SKM-1 (cell line): ENCODE data around the gene L1CAM.

Source experiments
- DNase-seq: peaks from one replicate; lab custom pipeline; 2025; ENCODE audit not compliant: unreplicated experiment; lab: John Stamatoyannopoulos, UW

L1CAM gene

GRCh38 chrX:153878969-153879653 is 6.9 kb downstream of the L1CAM start:
- no peak for DNase-seq

DNA sequence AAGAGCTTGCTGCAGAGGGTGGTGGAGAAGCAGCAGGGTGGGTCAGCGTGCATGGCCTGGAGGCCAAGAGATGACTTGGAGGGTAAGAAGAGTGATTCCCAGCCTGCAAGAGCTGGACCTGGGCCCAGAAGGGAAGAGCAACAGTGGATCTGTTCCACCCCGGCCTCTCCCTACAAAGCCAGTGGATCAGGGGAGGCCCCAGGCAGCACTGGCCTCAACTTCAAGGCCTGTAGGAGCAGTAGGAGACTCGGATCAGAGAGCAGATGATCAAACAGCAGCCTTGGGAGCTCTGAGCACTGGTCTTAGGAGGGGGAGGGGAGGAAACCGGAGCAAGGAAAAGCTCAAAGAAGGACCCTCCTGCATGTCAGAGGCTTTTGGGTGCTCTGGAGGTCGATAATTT is 7.6 kb downstream of the L1CAM start:
- DNase-seq: no peak

- no peak for DNase-seq
Observed at GRCh38 chrX:153877571-153878261, 8.3 kb downstream of the L1CAM start.

DNA sequence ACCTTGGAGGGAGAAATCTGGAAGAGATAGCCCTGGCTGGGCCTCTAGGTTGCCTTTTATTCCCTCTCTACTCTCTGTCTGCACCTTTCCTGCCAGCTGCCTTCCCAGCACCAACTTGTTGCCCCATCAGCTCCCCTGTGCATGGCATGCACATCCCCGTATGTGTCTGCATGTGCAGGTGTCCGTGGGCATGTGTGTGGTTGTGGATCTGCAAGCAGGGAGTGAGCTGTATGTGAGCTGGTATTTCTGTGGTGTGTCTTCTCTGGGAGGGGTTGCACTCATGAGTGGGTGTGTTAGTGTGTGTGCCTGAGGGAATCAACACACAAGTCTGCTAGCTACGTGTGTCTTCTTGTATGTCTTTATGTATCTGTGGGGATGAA is 9.9 kb downstream of the L1CAM start:
- DNase-seq: no peak

DNA sequence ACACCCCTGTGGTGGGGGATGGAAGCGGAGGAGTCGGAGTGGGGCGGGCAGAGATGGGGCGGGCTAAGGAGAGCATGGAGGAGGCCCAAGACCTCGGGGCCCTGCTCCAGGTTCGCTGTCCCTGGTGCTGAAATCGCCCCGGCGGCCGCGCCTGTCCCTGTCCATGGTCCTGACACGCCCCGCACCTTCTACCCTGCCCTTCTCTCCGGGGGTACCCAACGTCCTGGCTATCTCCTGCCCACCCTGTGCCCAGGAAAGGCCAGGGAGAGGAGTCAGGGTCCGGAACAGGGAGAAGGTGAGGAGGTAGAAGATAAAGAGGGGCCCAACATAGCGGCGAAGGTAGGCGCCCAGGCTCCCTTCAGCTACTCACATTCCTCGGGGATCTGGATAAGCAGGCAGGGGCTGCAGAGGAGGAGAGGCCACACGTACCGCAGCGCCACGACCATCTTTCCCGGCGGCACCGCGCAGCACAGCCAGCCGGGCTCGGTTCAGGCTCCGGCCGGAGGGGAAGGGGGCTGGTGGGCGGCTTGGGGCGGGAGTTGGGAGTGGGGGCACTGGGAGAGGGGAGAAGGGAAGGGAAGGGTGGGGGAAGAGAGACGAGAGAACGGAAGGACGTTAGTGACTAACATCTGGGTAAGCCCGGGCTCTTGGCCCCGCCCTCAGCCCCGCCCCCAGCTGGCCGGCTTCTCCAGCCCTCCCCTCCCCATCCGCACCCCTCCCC is 10.4 kb downstream of the L1CAM start:
- DNase-seq: no peak

- no peak for DNase-seq
Observed at GRCh38 chrX:153874366-153875125, 11.4 kb downstream of the L1CAM start.

DNA sequence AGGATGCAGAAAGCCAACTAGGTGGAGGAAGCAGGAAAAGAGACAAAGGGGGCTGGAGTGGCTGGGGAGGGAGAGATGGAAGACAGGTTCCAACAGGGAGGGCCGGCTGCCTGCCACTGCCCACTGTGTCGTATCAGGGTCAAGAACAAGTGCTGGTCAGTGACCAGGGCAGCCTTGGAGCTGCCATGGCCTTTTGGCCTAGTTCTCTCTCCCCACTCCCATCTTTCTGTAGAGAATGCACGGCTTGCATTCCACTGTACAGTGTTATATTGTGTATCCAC is 11.9 kb downstream of the L1CAM start:
- DNase-seq: no peak

- DNase-seq: no peak
Observed at GRCh38 chrX:153873282-153874084, 12.5 kb downstream of the L1CAM start.

DNA sequence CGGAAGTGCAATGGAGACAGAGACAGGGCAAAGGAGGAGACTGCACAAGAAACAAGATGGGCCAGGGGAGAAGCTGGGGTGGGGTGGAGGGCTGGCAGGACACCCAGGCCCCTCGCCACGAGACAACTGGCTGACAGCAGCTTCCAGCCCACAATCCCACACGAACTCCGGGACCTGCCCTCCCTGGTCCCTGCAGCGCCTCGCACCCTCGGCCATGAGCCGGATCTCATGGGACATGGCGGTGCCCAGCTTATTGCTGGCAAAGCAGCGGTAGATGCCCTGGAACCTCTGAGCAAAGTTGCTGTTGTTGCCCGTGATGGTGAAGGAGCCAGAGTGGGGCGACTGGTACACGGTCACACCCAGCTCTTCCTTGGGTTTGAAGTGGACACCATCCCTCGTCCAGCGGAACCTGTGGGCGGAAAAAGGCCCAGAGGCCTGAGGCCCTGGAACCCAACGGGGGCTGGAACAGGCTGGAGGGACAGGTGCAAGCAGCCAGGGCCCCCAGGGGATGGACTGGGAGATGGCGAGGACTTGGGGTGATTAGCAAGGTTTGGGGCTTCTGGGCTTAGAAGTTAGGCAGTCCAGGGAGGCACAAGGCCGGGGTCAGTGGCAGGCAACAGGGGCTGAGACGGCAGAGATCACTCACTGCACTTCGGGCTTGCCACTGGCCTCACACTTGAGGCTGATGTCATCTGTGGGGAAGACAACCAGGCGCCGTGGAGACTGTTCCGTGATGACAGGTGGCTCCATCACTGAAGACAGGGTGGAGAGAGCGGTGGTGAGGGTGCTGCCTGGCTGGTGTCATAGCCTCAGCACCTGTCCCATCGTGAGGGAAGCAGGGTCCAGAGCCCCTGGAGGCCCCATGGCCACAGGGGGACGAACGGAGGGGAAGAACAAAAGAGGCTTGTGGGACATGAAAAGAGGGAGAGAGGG is 13.8 kb downstream of the L1CAM start:
- DNase-seq: no peak

DNA sequence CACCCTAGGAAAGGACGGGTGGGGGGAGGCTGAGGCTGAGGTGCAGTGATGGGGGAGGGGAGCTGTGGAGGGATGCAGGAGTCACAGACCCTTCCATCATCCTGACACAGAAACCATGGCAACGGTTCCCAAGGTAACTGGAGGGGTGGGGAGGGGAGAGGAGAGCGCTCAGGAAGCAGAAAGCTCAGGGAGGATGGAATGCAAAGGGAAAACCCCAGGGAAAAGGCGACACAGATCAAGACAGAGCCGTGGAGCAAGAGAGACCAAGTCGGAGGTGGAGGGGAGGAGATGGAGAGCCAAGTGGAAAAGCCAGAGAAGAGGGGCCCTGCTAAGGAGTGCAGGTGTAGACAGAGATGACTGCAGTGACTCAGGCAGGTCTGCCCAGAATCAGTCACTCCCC is 14.5 kb downstream of the L1CAM start:
- no peak for DNase-seq

GRCh38 chrX:153870791-153871360 is 15.1 kb downstream of the L1CAM start:
- no peak for DNase-seq

GRCh38 chrX:153870288-153870690 is 15.7 kb downstream of the L1CAM start:
- DNase-seq: no peak

- DNase-seq: no peak
Observed at GRCh38 chrX:153869473-153870287, 16.3 kb downstream of the L1CAM start.

- no peak for DNase-seq
Observed at GRCh38 chrX:153868576-153869472, 17.1 kb downstream of the L1CAM start.

DNA sequence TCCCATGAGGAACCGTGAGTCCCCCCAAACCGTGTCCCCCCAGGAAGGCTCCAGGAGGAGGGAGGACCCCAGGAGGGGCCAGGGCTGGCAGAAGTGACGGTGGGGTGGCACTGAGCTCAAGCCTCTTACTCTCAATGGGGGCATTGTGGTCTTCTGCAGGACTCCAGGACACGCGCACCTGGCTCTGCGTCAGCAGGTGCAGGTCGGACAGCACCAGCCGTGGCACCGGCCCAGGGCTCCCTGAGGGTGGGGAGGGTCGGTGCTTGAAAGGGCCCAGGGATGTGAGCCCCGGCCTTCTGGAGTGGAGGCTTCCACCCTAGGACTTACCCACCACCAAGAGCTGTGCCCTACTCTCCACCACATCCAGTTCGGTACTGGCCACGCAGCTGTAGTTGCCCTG is 18.3 kb downstream of the L1CAM start:
- DNase-seq: no peak

DNA sequence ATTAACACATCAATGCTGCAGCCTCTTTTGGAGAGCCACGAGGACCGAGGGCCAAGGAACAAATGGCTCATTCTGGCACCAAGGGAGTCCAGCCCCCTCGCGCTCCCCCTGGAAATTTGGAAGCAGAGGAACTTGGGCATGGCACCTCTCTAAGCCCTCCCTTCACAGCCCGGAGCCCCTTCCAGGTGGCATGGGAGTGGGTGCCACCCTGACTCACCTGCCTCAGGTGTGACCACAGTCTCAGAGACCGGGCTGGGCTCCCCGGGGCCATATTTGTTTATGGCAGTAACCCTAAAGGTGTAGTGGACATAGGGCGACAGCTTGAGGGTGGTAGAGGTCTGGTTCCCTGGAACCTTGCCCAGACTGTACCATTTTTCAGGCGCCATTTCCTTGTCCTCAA is 18.8 kb downstream of the L1CAM start:
- no peak for DNase-seq

- no peak for DNase-seq
Observed at GRCh38 chrX:153866302-153867019, 19.5 kb downstream of the L1CAM start.
